ENCODE measurements around the gene SART1. TPM values are rescaled to one million over a fixed set of nuclear protein-coding genes. Genes with fewer than 3 reads are reported as not detected.

Gene SART1
- total RNA-seq, 1 experiment from 2014 or later = 23.1 TPM

Other genes with a start within 250 kb of the SART1 start
- gene KAT5, start 249.5 kb upstream of the SART1 start, total RNA-seq (2014; rRNA removed; shearing (Covaris generic); ENCODE audit: low replicate concordance) = 17.8 and 23.9 TPM in 2 replicates
- 70.7 and 133 TPM in 2 replicates for gene RNASEH2C, start 240.9 kb upstream of the SART1 start, total RNA-seq (2014; rRNA removed; shearing (Covaris generic); ENCODE audit: low replicate concordance)
- 11.1 and 19.8 TPM in 2 replicates for gene AP5B1, start 180.8 kb upstream of the SART1 start, total RNA-seq (2014; rRNA removed; shearing (Covaris generic); ENCODE audit: low replicate concordance)
- not detected in 2 replicates for gene OVOL1, start 174.7 kb upstream of the SART1 start, total RNA-seq (2014; rRNA removed; shearing (Covaris generic); ENCODE audit: low replicate concordance)
- gene SNX32, start 127.8 kb upstream of the SART1 start, total RNA-seq (2014; rRNA removed; shearing (Covaris generic); ENCODE audit: low replicate concordance) = not detected in 2 replicates
- 514 and 827 TPM in 2 replicates for gene CFL1, start 103.6 kb upstream of the SART1 start, total RNA-seq (2014; rRNA removed; shearing (Covaris generic); ENCODE audit: low replicate concordance)
- gene MUS81, start 101.3 kb upstream of the SART1 start, total RNA-seq (2014; rRNA removed; shearing (Covaris generic); ENCODE audit: low replicate concordance) = 41.3 and 89.0 TPM in 2 replicates
- 1.3 and 2.6 TPM in 2 replicates for gene EFEMP2, start 88.9 kb upstream of the SART1 start, total RNA-seq (2014; rRNA removed; shearing (Covaris generic); ENCODE audit: low replicate concordance)
- not detected in 2 replicates for gene CTSW, start 81.9 kb upstream of the SART1 start, total RNA-seq (2014; rRNA removed; shearing (Covaris generic); ENCODE audit: low replicate concordance)
- 207 and 248 TPM in 2 replicates for gene FIBP, start 73.3 kb upstream of the SART1 start, total RNA-seq (2014; rRNA removed; shearing (Covaris generic); ENCODE audit: low replicate concordance)
- 21.3 and 56.7 TPM in 2 replicates for gene CCDC85B, start 71.1 kb upstream of the SART1 start, total RNA-seq (2014; rRNA removed; shearing (Covaris generic); ENCODE audit: low replicate concordance)
- not detected in 2 replicates for gene FOSL1, start 61.3 kb upstream of the SART1 start, total RNA-seq (2014; rRNA removed; shearing (Covaris generic); ENCODE audit: low replicate concordance)
- 7.3 and 11.0 TPM in 2 replicates for gene C11orf68, start 42.7 kb upstream of the SART1 start, total RNA-seq (2014; rRNA removed; shearing (Covaris generic); ENCODE audit: low replicate concordance)
- gene DRAP1, start 42.3 kb upstream of the SART1 start, total RNA-seq (2014; rRNA removed; shearing (Covaris generic); ENCODE audit: low replicate concordance) = 66.2 and 111 TPM in 2 replicates
- not detected in 2 replicates for gene TSGA10IP, start 16.3 kb upstream of the SART1 start, total RNA-seq (2014; rRNA removed; shearing (Covaris generic); ENCODE audit: low replicate concordance)
- 39.4 and 57.0 TPM in 2 replicates for gene EIF1AD, start 40.4 kb downstream of the SART1 start, total RNA-seq (2014; rRNA removed; shearing (Covaris generic); ENCODE audit: low replicate concordance)
- gene BANF1, start 40.8 kb downstream of the SART1 start, total RNA-seq (2014; rRNA removed; shearing (Covaris generic); ENCODE audit: low replicate concordance) = 44.3 and 84.2 TPM in 2 replicates
- not detected in 2 replicates for gene CST6, start 50.3 kb downstream of the SART1 start, total RNA-seq (2014; rRNA removed; shearing (Covaris generic); ENCODE audit: low replicate concordance)
- gene CATSPER1, start 64.7 kb downstream of the SART1 start, total RNA-seq (2014; rRNA removed; shearing (Covaris generic); ENCODE audit: low replicate concordance) = not detected in 2 replicates
- gene GAL3ST3, start 87.4 kb downstream of the SART1 start, total RNA-seq (2014; rRNA removed; shearing (Covaris generic); ENCODE audit: low replicate concordance) = not detected in 2 replicates
- gene SF3B2, start 90.6 kb downstream of the SART1 start, total RNA-seq (2014; rRNA removed; shearing (Covaris generic); ENCODE audit: low replicate concordance) = 89.0 and 166 TPM in 2 replicates
- 60.5 and 81.1 TPM in 2 replicates for gene PACS1, start 108.5 kb downstream of the SART1 start, total RNA-seq (2014; rRNA removed; shearing (Covaris generic); ENCODE audit: low replicate concordance)